NCI-H524 (cell line): ENCODE results near the gene BHMT.
"Not testable (repeated sequence)": the region's sequence is repeated elsewhere in the genome, so short reads cannot be mapped to it uniquely, and the experiment has no call there.

Experiments used
- DNase-seq, 2 experiments: peaks; one replicate each; lab custom pipeline; 2025; lab: John Stamatoyannopoulos, UW

BHMT gene

DNA sequence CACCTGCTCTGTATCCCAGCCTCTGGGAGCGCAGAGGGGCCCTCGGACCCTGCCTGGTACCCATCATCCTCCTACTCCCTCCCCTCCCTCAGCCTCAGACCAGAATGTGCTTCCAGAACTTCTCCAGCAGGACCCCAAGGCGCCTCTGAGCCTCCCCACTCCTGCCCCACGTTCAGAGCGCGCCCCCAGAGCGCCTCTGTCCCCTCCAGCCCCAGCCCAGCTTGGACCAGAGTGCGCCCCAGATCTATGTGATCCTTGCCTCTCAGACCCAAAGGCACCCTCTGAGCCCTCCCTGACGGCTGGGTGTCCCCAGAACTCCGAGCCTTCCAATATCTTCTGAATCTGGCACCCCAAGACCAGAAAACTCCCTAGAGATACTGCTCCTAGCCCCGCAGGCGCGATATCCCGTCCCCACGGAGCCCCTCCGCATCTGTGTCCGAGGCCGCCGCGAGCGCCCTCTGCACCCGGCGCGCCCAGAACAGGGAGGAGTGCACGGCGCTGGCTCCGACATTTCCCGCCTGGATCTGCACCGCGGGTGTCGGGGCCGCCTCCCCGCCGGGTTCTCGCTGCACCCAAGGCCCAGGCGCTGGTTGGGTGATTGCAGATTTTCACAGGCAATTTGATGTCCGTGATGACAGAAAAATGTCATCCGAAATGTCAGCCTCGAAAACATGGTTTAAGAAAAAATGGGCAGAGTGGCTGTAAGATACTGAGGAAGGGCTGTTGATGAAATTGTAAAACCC, 522 bp downstream of the BHMT start:
- DNase-seq, result no peak

DNA sequence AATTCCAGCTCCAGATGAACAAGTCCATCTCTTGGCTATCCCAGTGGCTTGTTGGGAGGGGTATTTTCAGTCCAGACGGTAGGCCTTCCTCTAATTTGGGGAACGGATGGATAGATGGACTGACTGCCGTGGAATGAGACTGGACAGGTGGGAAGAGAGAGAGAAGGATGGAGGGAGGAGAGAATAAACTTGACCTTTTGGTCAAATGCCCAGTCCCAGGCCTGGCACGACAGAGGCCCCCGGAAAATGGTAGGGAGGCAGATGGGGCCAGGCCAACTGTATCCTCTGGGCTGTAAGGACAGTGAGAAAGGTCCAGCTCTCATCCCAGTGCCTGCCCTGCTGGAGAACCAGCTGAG, 1.1 kb downstream of the BHMT start:
- no peak for DNase-seq

DNA sequence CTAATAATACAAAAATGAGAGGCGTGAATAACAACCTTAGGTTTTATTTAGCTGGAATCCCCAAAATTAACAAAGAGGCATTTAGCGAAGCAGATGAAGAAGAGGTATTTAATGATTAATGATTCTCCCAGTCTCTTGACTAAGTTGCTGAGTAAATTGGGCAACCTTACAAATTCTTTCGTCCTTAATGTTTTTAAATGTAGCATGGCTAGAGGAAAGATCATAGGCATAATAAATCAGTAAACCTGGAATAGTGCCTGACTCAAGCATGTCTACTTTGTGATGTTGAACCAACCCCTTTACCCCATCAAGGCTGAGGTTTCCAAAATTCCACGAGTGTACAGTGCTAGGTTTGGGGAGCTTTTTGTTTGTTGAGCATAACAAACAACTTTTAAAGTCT, 7.9 kb downstream of the BHMT start:
- no peak for DNase-seq

DNA sequence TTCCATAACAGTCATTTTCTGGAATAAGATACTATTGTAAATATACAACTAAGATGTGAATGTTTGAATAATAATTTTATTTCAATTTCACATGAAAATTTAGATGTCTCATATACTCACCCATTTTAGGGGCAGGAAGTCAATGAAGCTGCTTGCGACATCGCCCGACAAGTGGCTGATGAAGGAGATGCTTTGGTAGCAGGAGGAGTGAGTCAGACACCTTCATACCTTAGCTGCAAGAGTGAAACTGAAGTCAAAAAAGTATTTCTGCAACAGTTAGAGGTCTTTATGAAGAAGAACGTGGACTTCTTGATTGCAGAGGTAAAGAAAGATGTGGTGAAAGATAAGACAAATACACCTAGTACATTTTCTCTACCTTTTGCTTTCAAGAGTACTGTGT, 8.6 kb downstream of the BHMT start:
- no peak for DNase-seq

DNA sequence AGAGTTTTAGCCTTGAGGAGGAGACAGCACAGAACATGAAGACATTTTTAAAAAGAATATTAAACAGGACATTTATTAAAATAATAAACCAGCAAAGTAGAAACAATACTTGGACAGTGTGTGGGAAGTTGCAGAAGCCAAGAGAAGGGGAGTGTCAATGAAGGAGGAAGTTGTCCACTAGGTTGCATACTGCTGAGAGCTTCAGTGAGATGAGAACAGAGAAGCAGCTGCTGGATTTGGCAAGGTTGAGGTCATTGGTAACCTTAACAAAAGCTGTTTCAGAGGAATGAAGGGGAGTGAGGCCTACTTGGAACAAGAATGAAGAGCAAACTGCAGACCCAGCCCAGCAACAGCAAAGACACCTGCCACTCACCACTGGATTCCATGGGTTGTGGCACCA, 11.4 kb downstream of the BHMT start:
- no peak for DNase-seq

DNA sequence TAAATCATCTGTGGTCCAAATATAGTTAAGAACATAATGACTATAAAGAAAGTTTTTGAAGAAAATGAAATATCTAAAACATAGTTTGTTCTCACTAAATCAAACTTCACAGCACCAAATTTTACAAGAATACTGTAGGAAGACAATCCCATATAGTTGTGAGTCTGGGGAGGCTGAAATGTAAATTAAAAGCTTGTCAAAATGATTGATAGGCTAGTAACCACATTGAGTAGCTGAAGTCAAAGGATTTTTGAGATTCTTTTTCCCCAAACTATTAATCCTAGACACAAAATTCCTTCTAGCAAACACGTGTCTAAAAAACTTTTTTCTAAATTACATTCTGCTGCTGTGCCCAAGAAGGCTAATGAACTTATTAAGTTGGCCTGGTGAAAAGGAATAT, 13.0 kb downstream of the BHMT start:
- DNase-seq, result no peak

DNA sequence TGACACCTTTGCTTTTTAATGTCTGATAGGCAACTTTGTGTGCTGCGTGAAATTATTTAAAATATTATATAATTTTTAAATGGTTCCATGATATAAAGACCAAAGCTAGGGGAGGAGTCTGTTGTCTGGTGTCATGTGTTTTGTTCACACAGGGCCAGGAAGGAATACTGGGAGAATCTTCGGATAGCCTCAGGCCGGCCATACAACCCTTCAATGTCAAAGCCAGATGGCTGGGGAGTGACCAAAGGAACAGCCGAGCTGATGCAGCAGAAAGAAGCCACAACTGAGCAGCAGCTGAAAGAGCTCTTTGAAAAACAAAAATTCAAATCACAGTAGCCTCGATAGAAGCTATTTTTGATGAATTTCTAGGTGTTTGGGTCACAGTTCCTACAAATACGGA, 19.2 kb downstream of the BHMT start:
- peak in 1 of 2 experiments; percentile 62 for DNase-seq

DNA sequence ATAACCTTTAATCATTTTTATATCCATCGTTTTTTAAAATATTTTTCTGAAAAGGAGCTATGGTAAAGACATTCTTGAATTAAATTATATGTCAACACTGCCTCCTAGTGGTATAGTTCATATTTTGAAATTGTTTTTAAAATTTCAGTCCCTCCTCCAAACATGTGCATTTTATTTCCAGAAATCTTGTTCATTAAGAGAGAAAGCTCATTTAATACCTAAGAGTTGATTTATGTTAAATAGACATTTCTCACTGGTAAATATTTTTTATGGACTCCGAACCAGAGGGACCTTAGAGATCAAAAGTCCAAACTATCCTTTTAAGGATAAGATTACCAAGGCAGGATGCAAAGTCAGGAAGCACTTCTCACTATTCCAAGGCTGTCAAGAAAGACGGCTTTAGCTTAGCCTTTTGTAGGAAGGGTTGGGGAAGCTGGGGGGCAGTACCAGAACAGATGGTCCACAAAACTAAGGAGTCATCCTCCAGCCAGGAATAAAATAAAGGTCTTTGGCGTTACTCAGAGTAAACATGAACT, 21.6 kb downstream of the BHMT start:
- peak; percentile 28 to 54 for DNase-seq

DNA sequence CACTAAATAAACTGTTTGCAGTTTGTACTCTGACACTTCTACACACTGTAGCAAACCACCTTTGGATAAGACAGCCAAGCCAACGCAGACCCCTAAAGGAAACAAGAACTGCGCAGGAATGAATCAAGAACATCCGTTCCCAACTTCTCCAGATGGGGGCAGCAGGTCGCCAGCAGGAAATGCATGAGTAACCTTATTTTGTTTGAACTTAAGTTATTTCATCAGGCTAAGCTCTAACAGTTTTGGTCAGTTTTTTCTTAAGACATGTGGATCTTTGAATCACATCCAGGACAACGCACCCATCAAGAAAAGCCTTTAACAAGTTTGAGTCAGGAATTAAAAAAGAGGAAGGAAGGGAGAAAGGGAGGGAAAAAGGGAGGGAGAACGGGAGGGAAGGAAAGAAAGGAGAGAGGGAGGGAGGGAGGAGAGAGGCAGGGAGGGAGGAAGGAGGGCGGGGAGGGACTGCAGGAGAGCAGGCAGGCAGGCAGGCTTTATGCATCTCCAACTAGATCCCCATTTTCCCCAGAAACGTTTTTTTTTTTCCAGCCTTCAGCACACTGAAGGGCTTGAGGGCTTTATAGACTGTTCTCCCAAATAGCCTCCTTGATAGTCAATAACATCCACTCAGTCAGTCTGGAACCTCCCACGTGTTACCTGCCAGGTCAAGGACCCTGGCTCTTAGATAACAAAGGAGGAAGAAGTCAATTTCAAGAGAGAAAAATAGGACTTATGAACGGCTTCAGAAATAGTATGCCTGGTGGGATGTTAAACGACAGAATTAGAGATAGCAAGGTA, 22.2 kb downstream of the BHMT start:
- peak; percentile 54 to 83 for DNase-seq

DNA sequence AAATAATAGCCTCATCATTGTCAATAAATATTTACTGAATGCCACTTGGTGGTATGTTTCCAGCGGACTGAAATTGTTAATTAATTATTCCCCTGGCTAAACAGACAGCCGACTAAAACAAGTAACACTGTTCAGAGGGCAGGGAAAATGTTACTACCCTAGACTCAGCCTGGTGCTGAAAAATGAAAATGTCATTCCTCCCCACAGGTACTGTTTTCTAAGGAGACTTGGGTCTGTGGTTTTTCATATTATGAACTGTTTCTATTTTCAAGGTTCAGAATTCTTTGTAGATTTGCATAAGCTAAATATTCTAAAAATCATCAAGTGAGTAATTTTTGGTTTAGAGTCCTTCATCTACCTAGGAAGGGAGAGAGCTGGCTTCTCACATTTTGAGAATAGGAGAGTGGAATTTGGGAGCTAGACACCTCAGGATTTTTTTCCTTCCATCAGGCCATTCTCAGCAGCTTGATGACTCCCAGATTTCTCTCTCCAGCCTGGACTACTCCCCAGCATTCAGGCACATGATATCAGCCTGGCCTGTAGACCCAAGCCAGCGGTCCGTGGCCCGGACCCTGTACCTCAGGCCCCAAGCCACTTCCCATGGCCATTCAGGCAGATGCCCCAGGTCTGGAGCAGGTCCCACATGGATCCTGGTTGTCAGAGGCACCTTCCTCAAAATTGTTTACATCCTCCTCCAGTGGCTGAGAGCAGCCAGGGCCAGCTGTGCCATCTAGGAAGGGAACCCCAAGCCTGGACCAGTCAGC, 24.4 kb downstream of the BHMT start:
- DNase-seq, result no peak

DNA sequence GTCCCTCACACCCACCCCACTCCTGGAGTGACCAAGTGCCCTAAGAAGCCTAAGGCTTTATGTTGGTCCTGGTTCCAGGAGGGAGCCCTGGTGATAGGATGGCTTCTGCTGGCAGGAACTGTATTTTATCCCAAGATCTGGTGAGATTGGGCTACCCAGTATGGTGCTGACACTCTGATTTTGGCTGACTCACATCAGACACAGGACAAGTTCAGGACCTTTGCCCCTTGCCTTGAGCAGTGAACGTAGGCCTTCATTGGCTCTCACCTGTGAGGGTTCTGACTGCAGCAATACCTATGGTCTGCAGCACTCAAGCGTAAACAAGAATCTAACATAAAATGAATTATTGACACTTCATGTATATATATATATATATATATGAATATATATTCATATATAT, 25.0 kb downstream of the BHMT start:
- DNase-seq, result no peak

DNA sequence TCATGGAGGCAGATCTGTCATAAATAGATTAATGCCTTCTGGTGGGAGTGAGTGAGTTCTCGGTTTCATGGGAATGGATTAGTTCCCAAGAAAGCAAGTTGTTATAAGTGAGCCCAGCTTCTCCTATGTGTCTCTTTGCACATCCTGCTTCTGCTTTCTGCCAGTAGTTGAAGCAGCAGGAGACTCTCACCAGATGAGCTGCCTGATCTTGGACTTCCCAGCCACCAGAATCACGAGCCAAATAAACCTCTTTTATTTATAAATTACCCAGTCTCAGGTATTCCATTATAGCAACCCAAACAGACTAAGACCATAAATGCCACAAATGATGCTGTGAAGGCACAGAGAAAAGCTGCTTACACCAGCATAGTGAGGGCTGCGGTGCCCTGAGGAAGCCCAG, 28.9 kb downstream of the BHMT start:
- no peak for DNase-seq

DNA sequence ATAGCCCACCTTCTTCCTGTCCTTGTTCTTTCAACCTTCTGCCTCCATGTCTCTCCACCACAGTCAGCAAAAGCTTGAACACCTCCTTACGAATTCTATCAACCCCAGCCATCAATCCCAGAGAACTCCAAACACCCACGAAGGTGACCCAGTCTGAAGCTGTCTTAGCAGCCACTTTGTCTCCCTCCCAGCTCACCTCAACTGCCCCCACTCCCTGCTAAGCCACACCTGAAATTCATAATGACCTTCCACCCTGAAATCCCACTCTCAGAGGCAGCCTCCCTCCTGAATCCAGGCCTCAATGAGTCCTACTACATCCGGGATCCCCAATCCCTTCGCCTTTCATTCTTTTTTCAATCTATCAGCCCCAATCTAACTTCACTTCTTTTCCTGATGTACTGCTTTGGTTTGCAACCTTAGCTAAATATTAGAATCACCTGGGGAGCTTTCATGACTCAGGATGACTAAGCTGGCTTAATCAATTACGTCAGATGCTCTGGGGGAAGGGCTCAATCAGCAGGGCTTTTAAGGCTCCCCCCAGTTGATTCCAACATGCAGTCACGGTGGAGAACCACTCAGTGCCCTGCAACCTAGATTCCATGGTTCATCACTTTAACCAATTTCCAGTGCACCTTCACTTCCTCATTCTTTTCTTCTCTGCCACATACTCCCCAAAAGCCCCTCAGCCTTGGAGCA, 32.2 kb downstream of the BHMT start:
- DNase-seq, result no peak

DNA sequence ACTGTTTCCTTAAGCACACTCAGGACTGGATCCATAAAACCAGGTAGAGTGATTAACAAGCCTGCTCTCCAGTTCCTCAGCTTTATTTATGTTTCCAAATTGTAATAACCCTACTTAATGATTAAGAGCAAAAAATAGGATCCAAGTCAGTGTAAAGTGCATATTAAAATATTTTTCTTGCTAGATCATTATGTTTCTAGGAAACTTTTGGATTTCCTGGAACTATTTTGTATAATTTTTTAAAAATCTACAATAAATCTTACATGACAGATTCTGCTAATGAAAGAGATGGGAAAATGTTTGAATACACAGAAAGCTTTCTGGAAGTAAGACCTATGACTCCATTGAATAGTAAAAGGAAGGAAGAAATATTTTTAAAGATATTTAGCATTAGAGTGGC, 35.5 kb downstream of the BHMT start:
- no peak for DNase-seq

DNA sequence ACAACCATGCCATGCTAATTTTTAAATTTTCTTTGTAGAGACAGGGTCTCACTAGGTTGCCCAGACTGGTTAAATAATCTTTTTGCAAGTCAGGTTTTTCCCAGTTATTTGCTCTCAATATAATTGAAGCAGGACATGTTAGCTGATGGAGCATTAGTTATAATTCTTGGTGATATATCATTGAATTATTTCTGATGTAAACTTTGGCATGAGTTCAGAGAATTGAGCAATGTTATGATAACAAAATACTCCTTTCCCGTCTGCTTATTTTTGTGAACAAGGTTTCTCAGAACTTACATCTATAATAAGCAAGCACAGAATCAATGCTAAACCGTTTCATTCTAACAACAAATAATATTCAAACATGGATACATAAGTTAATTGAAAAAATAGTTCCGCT, 37.8 kb downstream of the BHMT start:
- DNase-seq, result no peak

DNA sequence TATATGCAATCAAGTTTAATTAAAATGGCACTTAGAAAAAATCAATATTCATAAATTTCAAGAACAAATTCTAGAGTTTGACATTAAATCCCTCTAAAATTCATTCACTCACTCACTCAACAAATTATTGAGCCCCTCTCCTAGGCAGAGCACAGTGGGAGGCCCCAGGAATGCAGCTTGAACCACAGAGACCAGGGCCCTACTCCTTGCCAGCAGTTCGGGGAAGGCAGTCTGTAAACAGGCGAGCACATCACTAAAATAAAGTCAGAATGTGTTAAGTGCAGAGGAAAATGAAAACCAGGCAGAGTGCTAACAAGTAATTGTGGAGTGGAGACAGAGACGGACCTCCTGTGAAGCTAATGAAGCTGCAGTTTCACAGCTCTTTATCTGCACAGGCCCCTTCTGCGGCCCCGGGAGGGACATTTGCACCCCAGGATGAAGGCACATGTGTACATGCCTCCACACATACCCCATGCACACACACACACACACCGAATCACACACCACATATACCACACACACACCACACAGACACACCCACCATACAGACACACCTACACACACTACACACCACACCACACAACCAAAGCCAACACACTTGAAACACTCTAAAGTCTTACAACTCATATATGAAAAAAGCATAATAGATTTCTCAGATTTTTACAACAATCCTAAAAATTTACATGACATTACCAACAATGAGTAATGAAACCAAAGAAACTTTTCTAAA, 40.5 kb downstream of the BHMT start:
- DNase-seq, result no peak

DNA sequence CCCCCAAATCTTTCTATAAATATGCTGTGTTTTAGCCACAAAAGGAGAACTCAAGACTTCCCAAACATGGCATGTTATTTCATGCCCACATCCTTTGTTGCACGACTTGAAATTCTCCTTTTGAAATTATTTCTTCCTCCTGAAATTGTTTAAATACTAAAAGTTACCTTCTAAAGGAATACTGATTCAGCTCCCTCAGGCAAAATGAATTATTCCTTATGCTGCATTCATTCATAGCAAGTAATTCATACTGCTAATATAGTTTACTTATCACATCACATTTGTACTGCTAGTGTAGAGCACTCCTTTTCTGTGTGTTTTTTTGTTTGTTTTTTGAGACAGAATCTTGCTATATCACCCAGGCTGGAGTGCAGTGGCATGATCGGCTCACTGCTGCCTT, 45.7 kb downstream of the BHMT start:
- no peak for DNase-seq

DNA sequence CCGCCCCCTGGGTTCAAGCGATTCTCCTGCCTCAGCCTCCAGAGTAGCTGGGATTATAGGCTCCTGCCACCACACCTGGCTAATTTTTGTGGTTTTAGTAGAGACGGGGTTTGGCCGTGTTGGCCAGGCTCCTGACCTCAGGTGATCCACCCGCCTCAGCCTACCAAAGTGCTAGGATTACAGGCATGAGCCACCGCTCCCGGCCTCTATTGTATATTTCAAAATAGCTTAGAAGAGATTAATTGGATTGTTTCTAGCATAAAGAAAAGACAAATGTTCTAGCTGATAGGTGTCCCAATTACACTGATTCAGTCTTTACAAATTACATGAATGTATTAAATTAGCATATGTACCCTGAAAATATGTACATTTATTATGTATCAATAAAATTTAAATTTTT, 50.0 kb downstream of the BHMT start:
- DNase-seq, result not testable (repeated sequence)

DNA sequence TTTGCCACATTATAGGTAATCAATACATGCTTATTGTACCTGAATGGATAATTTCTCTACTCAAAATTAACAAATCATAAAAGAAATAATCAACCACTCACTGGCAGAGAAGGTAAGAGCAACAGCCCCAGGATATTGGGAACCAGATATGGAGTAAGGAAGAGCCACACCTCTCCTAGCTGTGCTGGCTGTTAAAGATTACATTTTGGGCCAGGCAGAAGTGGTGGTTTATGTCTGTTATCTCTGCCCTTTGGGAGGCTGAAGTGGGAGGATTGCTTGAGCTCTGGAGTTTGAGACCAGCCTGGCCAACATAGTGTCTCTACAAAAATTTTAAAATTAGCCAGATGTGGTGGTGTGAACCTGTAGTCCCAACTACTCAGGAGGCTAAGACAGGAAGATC, 56.4 kb downstream of the BHMT start:
- DNase-seq, result no peak

DNA sequence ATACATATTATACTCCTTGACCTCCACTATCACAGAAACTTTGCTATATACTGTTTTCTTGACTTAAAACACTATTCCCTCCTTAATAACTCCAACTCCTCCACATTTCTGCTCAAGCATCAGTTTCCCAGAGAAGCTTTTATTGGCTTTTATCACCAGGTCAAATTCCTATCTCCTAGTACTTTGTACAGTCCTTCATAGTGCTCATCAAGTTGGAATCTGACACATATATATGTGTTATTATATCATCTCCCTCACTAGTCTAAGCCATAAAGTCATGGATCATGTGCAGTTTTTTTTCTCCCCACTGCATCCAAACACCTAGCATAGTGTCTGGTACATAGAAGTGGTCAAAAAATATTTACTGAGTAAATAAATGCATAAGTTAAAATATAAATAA, 59.1 kb downstream of the BHMT start:
- DNase-seq, result no peak

DNA sequence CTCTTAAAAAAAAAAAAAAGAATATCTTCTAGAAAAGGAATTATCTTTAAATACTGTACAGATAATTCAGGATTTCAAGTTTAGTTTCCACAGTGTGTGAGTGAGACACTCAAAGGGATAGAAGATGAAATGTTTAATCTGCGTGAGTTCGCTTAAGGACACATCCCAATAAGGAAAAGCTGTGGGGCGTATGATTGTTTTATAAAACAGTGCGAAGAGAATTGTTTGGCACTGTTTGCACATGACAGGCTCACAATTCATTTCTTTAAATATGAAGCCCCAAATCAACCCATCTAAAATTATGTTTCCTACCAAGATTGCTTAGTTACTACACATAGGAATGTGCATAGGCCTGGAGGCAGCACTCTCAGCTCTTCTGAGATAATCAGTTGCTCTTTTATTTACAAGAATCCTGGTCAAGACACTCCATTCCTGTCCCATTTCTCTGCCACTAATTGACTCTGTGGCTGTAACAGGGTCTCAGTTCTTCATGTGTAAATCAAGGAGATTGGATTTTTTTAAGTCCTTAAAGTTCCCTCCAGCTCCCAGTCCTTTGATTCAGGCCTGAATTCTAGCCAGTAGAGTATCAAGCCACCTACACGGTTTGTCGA, 60.1 kb downstream of the BHMT start:
- no peak for DNase-seq
